IPS-NIHi11 (cell line): ENCODE results near the gene PRIMA1.
A peak's percentile ranks its signal among the peaks of the same experiment; 100 is the strongest.
"Not testable (repeated sequence)": the region's sequence is repeated elsewhere in the genome, so short reads cannot be mapped to it uniquely, and the experiment has no call there.

Source experiments
- DNase-seq: peaks from one replicate; pipeline ENCODE4 v3.0.0; 2012; ENCODE audit warnings: mixed read lengths, low spot score

The PRIMA1 gene, protein sequence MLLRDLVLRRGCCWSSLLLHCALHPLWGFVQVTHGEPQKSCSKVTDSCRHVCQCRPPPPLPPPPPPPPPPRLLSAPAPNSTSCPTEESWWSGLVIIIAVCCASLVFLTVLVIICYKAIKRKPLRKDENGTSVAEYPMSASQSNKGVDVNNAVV

DNA sequence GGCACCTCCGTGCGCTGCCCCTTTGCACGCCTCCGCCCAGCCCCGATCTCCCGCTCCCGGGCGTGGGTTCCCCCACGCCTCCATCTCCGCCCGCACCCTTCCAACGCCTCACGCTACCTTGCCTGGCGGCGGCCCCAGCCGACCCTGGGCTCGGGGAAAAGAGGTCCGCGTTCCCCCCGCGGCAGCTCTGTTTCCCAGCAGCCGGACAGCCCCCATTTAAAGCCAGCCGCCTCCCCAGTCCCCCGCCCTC is at the start of gene PRIMA1:
PRIMA1 (minus strand) TSS at position 193 of the 250 bp plus-strand sequence. CDS start 767 bp downstream, outside the sequence.
- DNase-seq, result no peak

DNA sequence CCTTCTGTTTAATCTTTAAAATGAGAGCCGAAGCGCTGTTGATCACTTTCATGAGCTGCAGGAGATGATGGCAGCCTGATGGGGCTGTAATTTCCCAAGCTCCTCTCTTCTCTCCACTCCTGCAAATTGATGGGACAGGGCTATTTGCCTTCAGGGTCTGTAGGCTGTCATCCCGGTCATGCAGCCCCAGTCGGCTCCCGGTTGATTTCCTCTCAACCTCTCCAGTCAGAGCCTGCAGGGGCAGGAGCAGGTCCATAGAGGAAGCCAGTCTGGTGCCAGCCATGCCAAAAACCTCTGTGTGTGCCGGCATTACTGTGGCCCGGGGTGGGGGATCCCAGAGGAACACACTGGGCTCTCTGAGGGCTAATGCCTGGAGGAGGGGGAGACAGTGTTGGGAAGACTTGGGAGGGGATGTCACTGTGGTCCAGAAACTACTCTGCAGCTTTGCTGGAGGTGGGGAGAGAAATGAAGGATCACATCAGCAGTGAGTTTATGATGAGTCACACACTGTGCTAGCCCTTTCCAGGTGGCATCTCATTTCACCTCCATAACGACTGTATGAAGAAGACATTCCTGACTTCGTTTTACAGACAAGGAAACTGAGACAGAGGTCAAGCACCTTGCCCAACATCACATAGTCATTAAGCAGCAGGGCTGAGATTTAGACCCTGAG is 46.5 kb upstream of the PRIMA1 start:
- DNase-seq, result no peak

DNA sequence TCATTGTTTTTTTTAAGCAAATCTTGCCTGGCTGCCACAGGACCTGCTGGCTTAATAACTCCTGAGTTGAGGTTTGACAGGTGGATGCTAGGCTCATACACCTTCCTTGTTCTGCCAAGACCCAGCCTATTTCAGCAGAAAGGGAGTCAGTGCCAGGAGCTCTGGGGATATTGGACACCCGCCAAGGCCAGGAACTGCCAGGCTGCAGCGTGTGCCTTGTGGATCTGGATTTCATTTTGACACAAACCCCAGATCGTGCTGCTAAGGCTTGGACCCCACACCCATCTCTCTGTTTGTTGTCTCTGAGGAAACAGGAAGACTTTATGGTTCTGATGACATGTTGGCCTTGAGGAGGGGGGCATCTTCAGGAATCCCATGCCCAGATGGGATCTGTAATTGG is 44.4 kb upstream of the PRIMA1 start:
- DNase-seq, result no peak

DNA sequence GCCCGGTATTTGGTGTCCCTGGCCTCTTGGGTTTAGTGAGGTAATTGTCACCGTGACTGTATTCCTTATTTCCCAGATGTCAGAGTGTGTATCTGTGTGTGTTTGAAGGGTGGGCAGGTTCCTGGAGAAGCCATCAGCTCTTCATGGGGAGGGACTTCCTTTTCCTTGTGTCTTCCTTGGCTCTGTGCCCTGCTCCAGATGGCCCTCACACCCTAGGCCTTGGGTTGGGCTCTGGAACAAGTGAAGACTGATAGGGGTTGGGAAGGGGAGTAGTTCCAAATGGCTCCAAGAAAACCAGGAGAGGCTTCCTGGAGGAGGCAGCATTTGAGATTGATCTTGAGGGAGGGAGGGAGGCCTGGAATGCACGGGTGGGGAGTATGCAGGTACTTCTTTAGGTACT is 43.8 kb upstream of the PRIMA1 start:
- DNase-seq, result no peak

DNA sequence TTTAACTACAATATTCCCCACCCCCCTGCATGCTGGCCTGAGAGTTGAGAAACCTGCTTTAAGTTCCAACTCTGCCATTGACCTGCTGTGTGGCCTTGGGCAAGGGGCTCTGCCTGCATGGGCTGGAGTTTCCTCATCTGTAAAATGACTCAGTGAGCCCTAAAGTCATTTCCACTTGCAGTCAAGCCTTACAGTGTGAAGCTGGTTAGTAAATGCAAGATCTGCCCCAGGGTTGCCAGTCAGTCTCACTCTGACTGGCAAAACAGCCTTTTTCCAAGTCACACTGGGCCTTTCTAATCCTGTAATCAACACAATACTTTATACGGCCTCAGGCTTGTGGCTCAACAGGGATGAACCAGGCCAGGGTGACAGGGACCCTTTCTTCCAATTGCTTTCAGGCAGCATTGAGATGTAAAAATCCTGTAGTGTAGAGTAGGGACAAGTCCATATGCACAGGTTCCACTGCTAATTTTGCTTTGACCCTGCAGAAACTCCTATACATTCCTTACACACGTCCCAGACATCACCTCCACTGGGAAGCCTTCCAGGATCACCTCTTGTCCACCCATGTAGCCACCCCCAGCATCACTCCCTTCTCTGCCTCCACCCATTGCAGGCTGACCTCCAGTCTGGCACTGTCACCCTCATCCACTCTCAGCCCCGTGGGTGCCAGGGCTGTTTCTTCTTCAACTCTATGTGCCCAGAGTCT is 42.6 kb upstream of the PRIMA1 start:
- no peak for DNase-seq

DNA sequence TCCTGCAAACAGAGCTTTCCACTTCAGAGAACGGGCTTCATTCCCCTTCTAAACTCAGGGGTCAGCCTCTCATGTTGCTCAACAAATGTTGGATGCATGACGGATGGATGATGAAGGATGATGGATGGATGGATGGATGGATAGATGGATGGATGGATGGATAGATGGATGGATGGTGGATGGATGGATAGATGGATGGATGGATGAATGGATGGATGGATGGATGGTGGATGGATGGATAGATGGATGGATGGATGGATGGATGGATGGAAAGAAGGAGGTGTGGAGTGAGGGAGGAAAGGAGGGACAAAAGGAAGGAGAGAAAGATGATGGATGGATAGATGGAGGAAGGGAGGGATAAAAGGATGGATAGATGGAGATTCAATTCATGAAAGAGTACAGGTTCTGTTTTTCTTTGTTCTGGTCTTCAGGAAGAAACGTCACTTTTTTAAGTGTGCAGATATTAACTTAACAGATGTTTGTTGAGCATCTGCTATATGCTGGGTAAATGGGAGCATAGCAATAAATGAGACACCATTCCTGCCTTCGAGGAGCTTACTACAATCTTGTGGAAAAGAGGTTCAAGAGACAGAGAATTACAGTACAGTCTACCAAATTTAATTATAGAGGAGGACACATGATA is 41.7 kb upstream of the PRIMA1 start:
- DNase-seq, result no peak

DNA sequence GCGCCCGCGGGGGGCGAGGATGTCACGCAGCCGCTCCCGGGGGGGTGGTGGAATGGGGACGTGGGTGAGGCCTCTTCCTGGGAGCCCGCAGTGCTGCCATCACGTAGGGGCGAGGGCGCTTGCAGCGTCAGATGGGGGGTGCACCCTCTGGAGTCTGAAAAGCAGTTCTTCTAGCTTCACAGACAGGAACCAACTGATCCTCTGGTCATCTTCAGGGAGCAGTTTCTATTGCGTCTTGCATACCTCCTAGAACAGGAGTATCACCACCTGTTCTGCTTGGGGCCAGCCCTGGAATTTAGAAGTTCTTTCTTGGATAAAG is 36.9 kb upstream of the PRIMA1 start:
- DNase-seq, result no peak

DNA sequence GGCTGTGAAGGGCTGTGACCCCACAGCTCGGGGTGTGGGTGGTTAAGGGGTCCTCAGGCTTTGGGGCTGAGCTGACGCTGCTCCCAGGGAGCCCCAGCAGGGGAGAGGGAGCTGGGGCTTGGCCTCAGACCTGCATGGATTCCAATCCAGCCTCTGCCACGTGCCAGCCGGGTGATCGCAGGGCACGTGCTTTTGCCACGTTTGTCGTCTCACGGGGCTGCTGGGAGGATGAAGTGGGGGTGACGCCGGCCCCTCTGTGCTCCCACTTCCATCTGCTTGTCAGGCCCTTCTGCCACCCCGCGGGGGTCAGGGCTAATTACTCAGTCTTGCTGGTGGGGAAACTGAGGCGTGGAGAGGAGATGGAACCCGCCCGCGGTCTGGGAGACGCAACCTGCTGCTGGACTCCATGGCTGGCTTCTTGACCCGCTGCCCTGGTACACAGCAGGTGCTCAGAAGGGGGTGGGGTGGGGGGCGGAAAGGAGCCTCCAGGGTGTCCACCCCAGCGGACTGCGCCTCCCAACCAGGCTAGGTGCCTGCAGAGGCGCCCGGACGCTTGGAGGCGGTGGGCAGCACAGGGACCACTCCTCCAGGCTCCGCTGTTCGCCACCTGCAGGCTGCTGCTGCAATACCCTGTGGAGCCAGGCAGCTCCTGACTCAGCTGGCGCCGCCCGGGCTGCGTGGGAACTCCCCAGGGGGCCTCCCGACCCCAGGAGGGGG is 36.4 kb upstream of the PRIMA1 start:
- peak; percentile 68 for DNase-seq

DNA sequence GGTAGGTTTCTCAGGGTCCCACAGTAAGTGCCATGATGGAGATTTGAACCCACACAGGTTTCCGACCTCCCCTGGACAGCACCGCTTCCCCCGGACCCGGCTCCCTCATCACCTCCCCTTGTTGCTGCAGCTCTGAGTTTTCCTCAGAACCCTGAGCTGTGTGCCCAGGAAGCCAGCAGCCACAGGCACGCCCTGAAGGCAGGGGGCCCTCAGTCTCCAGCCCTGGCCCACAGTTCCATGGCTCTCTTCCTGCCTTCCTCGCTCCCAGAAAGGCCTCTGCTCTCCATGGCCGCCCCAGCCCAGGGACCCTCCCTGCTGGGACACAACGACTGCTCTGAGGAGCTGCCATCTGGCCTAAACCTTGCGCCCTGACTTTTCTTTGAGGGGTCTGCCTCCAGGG is 35.8 kb upstream of the PRIMA1 start:
- no peak for DNase-seq

DNA sequence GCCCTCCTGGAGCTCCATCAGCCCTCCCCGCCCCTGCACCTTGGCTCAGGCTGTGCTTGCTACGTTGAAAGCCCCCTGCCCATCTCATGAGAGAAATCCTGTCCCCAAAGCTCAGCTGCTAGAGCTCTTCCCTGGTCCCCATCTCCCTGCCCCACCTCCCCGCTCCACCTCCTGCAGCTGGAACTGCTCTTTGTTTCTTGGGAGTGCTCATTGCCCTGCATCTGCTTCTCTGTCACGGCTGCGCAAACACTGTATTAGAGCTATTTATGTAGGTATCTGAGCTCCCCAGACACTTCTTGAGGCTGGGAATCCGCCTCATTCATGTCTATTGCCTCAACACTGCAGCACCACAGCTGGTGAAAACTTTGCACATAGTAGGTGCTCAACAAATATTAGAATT is 32.8 kb upstream of the PRIMA1 start:
- no peak for DNase-seq

DNA sequence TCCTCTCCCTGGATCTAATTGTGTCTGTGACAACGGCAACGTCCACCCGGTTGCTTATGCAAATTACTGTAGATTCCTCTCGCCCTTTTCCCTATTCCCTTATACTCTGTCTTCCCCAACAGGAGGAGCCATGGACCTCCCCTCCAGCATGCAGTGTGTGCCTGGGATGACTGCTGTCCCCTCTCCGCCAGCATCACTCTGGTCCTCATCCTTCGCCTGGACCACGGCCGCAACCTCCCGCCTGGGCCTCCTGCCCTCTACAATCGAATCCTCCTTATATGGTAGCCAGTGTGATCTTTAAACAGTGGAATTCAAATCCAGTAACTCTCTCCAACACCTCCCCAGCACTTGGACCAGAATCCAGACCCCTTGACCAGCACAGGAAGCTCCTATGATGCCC is 30.6 kb upstream of the PRIMA1 start:
- no peak for DNase-seq

DNA sequence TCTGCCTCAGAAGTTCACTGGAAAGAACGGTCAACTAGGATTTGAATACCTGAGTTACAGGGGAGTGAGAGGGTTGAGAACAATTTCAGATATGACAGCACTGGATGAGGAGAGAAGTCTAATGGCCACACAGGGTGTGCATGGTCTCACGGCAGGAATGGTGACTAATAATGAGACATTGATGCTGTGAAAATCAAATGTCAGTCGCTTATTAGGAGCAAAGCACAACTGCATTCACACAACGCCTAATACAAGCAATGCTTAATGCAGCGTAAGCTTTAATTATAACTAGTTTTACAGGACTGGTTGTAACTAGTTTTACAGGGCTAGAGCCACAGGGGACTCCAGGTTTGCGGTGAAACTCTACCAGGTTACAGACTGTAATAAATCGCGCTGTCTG is 23.4 kb upstream of the PRIMA1 start:
- no peak for DNase-seq

DNA sequence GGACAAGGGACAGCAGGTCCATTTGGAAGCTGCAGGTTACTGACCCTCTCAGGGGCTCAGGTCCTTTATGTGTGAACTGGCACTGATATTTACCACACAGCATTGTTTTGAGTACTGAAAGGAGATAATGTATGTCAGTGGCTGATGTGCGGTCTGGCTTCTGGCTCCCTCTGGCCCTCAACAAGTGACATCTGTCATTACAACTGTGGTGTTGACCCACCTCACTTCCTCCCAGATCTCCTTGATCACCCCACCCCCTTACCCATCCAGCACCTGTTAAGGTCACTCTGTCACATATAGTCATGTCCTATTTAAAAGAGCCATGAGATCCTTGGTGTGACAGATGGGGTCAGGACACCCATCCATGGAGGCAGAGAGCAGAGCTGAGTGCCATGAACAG is 22.7 kb upstream of the PRIMA1 start:
- no peak for DNase-seq

DNA sequence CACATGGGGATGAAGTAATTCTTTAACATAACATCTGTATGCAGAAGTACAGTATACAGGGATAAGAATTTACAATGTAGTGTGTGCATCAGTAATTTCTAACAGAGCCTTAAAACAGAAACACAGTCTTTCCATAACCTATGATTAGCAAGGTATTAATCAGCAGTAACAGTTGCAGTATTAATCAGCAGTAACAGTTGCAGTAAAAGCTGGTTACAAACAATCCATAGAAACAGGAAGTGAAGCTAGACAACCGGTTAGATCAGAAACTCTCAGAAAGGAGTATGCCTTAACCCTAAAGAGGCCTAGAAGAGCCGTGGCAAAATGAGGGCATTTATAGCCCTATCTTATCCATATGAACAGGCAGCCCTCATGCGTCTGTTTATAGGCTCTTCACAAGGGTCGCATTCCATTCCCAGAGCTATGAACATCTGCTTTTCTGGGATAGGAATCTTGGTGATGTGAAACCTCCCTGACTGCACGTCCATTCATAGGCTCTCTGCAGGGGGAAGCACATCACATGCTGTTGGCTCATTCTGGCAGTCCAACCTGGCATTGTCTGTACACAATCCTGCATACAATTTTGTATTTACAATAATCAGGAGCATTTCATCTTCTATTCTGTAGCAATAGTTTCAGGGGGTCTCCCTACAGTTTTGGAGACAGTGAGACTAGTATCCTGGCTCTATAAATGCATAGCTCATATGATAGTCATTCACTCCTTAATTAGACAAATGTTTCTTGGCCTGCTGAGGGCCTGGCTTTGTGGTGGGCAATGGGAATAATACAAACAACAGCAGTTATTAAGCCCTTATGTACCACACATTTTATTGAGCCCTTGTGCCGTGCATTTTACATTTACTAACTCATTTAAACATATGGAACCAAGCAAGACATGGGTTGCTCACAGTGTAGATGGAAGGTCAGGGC is 21.5 kb upstream of the PRIMA1 start:
- DNase-seq, result not testable (repeated sequence)

DNA sequence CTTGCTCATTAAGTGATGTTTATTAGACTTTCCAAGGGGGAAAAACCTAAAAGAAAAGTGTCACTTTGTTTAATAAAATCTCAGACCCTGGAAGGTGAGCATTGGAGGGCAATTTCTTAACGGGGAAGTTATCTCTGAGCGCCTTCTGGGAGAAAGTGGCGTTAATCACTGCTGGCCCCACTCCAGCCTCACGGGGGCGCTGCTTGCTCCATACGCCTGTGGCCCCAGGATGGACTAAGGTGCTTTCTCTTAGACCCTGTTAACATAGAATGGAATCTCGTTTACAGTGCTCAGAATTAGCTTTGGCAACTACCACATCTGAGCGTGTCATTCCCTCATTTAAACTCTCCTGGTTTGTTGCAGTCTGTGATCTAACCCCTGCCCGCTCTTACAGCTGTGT is 16.4 kb upstream of the PRIMA1 start:
- peak; percentile 70 for DNase-seq

DNA sequence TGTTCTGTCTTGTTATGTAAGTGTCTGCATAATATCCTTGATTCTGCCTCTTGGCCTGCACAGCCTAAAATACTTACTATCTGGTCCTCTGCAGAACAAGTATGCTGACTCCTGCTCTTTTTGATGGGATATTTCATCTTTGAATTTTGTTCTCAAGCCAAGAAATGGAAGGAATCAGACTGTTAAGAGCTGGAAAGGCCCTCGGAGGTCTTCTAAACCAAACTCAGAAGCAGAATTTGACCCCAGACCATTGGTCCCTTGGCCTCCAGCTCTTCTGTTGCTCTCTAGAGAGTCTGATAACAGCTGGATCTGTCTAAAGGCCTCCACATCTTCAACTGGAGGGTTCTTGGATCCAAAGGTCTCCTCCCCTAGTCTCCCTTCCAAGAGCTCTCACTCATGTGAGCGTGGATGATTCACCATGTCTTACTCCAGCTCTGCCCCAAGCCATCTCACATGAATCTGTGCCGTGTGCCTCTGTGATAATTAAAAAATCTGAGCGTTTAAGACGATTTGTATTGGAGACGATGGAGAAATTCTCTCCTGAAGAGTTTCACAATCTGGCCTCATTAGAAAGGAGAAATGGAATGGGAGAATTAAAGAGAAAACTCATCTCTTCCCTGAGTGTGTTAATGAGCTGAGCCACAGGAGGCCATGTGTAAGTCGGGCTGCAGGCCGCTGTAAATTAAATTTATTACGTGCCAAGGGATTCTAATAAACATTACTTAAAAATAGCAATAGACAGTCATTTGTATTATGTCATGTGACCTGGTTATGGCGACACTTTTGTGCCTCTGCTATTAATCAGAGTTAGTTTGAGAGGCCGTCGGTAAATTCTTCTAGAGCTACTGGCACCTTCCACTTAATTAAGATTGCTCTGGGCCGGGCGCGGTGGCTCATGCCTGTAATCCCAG is 15.4 kb upstream of the PRIMA1 start:
- DNase-seq, result no peak

DNA sequence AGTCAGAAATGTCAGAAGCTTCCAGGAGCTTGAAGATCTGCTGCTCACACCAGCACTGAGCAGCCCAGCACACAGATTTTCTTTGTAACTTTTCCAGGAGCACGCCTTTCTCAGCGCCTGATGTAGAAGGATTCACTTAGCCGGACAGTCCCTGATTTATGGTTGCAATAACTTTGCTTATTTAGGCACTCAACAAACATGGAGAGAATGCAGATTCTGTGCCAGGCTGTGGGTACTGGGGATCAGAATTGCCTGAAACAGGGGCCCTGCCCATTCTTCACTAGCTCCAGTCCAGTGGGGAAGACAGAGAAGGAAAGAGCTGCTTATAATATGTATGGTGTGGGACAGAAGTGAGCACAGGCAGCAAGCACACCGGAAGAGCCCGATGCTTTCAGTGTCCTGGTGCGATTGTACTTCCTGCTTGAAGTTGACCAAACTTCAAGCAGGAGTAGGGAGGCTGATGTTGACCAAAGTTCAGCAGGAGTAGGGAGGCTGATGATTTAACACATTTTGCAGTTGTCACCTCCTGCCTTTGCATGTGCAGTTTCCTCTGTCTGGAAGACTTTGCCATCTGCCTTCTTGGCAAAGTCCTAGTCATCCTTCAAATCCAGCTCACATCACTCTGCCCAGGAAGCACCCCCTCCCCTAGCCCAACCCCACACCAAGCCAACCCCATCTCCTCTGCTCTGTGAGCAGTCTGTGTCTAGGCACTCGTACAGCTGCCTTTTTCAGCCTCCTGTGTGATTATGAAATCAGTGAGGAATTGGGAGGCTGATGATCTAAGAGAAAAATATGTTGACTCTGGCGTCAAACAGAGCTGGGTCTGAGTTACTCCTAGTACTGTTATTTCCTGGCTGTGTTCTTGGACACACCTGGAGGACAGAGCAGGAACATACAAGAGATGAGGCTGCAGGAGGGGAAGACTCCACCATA is 12.0 kb upstream of the PRIMA1 start:
- DNase-seq, result no peak

DNA sequence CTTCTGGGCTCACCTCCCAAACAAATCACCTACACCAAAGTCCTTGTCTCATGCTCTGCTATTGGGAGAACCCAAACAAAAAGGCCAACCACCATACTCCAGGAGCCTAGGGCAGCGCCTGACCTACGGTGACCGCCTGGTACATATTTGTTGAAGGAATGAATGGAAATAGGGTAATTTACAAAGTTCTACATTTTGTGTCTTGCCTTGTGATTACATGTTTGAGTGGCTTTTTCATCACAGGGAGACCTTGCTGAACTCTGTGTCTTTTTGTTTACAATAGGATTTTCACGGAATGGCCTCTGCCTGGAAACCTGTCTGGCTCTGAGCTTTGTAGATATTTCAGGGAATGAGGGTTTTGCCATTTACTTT is 11.3 kb upstream of the PRIMA1 start:
- DNase-seq, result no peak

DNA sequence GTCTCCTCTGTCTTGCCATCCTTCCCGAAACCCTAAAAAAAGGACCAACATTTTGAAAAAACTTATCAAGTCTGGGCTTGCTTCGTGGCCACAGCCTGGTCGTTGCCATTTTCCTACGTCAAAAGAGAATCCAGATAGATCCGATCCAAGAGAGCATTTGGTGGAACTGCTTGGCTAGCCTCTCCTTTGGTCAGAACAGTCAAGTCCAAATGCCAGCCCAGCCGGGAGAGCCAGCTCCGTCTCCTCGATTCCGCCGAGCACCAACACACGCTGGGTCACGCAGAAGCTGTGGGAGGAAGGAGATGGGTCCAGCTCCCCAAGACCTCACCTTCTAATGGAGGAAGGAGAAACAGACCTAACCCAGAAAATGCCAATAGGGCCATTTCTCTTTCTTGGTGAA is 9.3 kb upstream of the PRIMA1 start:
- DNase-seq, result no peak

DNA sequence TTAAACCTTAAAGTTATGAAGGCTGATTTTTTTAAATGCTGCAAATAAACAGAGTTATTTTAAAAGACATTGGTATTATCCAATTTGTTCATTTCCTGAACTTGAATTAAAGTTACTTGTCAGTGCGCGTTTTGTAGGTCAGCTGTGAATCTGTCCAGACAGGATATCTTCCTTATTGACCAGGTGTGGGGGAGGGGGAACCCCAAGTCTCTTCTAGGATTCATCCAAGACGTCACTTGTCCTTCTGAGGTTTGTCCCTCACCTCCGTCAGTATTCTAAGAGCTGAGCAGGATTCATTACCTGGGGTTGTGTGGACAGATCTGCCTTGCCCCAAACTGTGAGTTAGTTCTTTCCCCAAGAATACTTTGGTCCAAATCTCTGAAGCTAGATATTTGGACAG is 8.8 kb upstream of the PRIMA1 start:
- no peak for DNase-seq
